Measurements from ENCODE around the gene GJB5.

Gene GJB5

DNA sequence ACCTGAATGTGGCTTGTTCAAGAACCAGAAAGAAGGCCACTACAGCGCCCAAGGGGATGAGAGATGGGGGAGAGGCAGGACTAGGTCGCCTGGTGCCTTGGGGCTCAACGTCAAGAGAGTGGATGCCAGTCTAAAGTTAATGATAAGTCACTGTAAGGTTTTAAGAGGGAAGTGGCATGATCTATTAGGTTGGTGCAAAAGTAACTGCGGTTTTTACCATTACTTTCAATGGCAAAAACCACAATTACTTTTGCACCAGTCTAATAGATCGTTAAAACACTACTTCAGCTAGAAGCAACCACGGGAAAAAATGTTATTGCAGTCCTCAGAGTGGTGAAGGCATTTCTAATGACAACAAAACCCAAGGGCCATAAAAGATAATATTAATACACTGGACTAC is 23.5 kb downstream of the GJB5 start:
- TF ChIP-seq FOXP2 (optimal IDR thresholded peaks at IDR 0.05; ENCODE audit: borderline replicate concordance, extremely low read depth, extremely low read length, insufficient read depth) (no peak), SIN3A (IDR thresholded peaks at IDR 0.05; ENCODE audit: borderline replicate concordance, insufficient read depth, low read length) (no peak), TAF1 (IDR thresholded peaks at IDR 0.05; ENCODE audit: borderline replicate concordance, insufficient read depth, low read length) (no peak), POLR2AphosphoS5 (IDR thresholded peaks at IDR 0.05; ENCODE audit: low read depth, low read length) (no peak)
- TF ChIP-seq, protein P1, sequence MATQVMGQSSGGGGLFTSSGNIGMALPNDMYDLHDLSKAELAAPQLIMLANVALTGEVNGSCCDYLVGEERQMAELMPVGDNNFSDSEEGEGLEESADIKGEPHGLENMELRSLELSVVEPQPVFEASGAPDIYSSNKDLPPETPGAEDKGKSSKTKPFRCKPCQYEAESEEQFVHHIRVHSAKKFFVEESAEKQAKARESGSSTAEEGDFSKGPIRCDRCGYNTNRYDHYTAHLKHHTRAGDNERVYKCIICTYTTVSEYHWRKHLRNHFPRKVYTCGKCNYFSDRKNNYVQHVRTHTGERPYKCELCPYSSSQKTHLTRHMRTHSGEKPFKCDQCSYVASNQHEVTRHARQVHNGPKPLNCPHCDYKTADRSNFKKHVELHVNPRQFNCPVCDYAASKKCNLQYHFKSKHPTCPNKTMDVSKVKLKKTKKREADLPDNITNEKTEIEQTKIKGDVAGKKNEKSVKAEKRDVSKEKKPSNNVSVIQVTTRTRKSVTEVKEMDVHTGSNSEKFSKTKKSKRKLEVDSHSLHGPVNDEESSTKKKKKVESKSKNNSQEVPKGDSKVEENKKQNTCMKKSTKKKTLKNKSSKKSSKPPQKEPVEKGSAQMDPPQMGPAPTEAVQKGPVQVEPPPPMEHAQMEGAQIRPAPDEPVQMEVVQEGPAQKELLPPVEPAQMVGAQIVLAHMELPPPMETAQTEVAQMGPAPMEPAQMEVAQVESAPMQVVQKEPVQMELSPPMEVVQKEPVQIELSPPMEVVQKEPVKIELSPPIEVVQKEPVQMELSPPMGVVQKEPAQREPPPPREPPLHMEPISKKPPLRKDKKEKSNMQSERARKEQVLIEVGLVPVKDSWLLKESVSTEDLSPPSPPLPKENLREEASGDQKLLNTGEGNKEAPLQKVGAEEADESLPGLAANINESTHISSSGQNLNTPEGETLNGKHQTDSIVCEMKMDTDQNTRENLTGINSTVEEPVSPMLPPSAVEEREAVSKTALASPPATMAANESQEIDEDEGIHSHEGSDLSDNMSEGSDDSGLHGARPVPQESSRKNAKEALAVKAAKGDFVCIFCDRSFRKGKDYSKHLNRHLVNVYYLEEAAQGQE (IDR thresholded peaks at IDR 0.05; ENCODE audit: insufficient read depth in 1 of 2, low read depth in 2 of 2, low read length in 2 of 2), result no peak

DNA sequence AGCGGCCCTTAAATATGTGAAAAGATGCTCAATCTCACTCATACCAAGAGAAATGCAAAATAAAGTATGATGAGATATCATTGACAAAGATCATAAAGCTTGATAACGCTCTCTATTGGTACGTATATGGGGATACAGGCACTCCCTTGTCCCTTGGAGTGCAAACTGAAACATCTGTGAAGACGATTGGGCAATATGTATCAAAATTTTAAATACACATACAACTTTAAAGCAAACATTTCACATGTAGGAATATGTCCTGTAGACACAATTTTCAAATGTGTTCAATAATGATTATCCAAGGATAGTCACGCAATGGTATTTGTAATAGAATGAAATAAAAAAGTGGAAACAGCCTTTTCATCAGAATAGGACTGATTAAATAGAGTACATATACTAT is 24.2 kb downstream of the GJB5 start:
- TF ChIP-seq SIN3A (IDR thresholded peaks at IDR 0.05; ENCODE audit: borderline replicate concordance, insufficient read depth, low read length) (no peak), POLR2AphosphoS5 (IDR thresholded peaks at IDR 0.05; ENCODE audit: low read depth, low read length) (no peak), TAF1 (IDR thresholded peaks at IDR 0.05; ENCODE audit: borderline replicate concordance, insufficient read depth, low read length) (no peak), FOXP2 (optimal IDR thresholded peaks at IDR 0.05; ENCODE audit: borderline replicate concordance, extremely low read depth, extremely low read length, insufficient read depth) (no peak)
- TF ChIP-seq, protein P1 (IDR thresholded peaks at IDR 0.05; ENCODE audit: insufficient read depth in 1 of 2, low read depth in 2 of 2, low read length in 2 of 2), result no peak

DNA sequence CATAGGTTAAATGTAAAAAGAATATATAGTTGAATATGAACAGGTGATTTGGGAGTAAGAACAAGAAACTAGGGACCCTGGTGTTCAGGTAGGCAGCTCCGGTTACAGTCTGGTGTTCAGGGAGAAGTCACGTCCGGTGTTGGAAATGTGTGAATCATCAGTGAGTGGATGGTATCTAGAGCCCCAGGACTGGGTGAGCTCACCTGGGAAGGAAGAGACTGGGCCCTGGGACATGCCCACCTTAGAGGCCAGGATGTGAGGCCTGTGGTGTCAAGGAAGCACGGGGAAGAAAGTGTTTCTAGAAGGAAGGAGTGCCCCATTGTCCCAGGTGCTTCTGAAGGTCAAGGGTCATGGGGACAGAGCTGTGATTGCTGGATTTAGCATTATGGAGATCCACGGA is 24.7 kb downstream of the GJB5 start:
- TF ChIP-seq TAF1 (IDR thresholded peaks at IDR 0.05; ENCODE audit: borderline replicate concordance, insufficient read depth, low read length) (no peak), POLR2AphosphoS5 (IDR thresholded peaks at IDR 0.05; ENCODE audit: low read depth, low read length) (no peak), FOXP2 (optimal IDR thresholded peaks at IDR 0.05; ENCODE audit: borderline replicate concordance, extremely low read depth, extremely low read length, insufficient read depth) (no peak)

DNA sequence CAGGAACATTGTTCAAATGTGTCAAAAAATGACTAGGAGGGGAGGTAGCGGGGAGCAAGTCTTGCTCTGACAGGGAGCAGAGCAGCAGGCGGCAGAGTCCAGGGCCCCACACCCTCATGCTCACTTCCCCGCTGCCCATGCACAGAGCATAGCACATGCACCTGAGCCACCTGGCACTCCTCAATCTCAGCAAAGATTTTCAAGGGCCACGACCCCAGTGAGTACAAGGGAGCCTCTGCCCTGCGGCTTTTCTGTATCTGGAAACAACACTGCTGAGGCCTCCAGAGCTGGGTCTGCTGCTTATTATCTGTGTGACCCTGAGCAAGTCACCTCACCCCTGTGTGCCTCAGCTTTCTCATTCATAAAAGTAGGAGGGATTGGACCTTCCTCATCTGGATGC is 25.1 kb downstream of the GJB5 start:
- TF ChIP-seq, protein P1 (IDR thresholded peaks at IDR 0.05; ENCODE audit: insufficient read depth in 1 of 2, low read depth in 2 of 2, low read length in 2 of 2), result no peak
- TF ChIP-seq SIN3A (IDR thresholded peaks at IDR 0.05; ENCODE audit: borderline replicate concordance, insufficient read depth, low read length) (no peak), POLR2AphosphoS5 (IDR thresholded peaks at IDR 0.05; ENCODE audit: low read depth, low read length) (no peak), TAF1 (IDR thresholded peaks at IDR 0.05; ENCODE audit: borderline replicate concordance, insufficient read depth, low read length) (no peak), FOXP2 (optimal IDR thresholded peaks at IDR 0.05; ENCODE audit: borderline replicate concordance, extremely low read depth, extremely low read length, insufficient read depth) (no peak)

DNA sequence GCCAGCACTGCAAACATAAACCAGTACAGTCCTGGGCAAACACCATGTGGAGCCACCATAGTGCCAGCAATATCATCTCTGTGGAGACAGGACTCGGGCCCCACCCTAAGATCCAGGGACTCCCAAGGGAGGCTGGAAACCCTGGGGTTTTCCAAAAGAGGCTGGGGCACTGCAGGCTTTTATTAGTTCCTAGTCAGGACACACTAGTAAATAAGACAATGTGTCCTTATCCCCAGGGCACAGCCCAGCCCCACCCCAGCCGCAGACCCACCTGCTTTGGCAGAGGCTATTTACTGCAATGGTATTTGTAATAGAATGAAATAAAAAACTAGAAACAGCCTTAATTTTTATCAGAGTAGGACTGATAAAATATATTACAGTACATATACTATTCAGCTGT is 25.7 kb downstream of the GJB5 start:
- TF ChIP-seq, protein P1 (IDR thresholded peaks at IDR 0.05; ENCODE audit: insufficient read depth in 1 of 2, low read depth in 2 of 2, low read length in 2 of 2), result no peak
- TF ChIP-seq POLR2AphosphoS5 (IDR thresholded peaks at IDR 0.05; ENCODE audit: low read depth, low read length) (no peak), FOXP2 (optimal IDR thresholded peaks at IDR 0.05; ENCODE audit: borderline replicate concordance, extremely low read depth, extremely low read length, insufficient read depth) (no peak), TAF1 (IDR thresholded peaks at IDR 0.05; ENCODE audit: borderline replicate concordance, insufficient read depth, low read length) (no peak), SIN3A (IDR thresholded peaks at IDR 0.05; ENCODE audit: borderline replicate concordance, insufficient read depth, low read length) (no peak)
